Activated T-cell treated with anti-CD3 and anti-CD28 coated beads for 48 hours (primary cell): Measurements from ENCODE around the gene KLF16.

ENCODE experiments used
- DNase-seq: peaks from one replicate; pipeline ENCODE4 v3.0.0-alpha.2; 2020; ENCODE audit warnings: low read depth

The KLF16 gene

DNA sequence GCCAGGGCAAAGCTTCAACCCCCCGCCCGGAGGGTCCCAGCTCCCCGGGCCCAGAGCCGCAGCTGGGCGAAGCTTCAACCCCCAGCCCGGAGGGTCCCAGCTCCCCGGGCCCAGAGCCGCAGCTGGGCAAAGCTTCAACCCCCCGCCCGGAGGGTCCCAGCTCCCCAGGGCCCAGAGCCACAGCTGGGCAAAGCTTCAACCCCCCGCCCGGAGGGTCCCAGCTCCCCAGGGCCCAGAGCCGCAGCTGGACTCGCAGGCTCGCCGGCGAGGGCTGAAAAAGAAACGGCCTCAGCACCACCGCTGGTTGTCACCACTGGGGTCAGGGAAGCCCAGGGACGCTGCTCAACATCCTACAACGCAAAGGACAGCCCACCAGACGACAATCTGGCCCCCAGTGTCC, 20.3 kb downstream of the KLF16 start:
- DNase-seq: no peak

- DNase-seq: no peak
Measured at GRCh38 chr19:1841209-1841924, 22.0 kb downstream of the KLF16 start.

- no peak for DNase-seq
Measured at GRCh38 chr19:1840541-1841115, 22.8 kb downstream of the KLF16 start.

DNA sequence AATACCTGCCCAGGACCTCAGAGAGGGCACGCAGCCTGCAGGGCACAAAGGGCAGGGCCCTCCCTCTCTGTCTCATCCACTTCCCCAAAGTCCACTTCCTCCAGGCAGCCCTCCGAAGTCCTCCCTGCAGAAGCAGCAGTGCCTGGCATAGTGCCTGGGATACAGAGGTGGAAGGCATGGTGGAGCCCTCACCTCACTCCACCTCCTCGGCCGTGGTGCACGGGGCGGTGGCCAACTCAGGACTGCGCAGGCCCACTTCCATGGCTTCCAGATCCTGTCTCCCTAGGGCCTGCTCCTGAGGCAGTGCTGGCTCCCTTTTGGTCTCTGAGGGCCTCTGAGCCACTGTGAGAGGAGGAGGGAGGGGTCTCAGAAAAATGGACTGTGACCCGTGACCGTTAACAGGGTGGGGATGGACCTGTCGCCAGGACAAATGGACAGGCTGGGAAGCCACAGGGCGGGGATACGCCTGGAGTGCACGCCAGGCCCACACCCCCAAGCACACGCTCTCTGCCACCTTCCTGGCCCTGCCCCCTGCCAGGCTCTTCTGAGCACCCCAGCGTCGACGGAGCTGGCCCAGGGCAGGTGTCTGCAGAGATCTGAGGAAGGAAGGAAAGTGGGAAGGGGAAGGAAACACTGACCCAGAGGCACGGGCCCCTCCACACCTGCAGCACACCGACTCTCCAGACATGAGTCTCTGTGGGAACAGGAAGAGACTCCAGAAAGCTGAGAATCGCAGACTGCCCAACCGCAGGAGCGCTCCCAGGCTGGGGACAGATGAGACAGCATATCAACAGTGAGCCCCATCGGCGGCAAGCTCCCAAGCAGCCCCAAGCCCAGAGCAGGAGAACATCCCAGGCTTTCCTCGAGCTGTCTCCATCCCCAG, 23.5 kb downstream of the KLF16 start:
- DNase-seq: no peak

DNA sequence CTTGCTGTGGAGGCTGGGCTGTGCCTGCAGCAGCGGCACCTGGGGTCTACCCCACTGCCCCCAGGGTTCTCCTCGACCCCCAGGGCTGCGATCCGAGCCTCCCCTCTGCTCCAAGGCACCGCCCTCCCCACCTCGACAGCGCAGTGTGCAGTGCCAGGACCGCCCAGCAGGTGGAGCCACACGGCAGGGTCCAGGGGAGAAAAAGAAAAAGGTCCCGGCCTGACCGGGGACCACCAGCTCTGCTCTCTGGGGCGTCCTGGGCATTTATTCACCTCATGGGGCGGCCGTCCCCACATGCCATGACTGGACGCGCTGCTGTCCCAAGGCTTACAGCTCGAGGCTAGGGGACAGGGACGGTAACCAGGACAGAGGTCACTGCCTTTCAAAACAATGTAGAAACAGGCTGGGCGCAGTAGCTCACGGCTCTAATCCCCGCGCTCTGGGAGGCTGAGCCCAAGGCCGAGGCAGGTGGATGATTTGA, 25.7 kb downstream of the KLF16 start:
- peak; percentile 62 for DNase-seq

- no peak for DNase-seq
Measured at GRCh38 chr19:1837222-1837565, 26.2 kb downstream of the KLF16 start.

DNA sequence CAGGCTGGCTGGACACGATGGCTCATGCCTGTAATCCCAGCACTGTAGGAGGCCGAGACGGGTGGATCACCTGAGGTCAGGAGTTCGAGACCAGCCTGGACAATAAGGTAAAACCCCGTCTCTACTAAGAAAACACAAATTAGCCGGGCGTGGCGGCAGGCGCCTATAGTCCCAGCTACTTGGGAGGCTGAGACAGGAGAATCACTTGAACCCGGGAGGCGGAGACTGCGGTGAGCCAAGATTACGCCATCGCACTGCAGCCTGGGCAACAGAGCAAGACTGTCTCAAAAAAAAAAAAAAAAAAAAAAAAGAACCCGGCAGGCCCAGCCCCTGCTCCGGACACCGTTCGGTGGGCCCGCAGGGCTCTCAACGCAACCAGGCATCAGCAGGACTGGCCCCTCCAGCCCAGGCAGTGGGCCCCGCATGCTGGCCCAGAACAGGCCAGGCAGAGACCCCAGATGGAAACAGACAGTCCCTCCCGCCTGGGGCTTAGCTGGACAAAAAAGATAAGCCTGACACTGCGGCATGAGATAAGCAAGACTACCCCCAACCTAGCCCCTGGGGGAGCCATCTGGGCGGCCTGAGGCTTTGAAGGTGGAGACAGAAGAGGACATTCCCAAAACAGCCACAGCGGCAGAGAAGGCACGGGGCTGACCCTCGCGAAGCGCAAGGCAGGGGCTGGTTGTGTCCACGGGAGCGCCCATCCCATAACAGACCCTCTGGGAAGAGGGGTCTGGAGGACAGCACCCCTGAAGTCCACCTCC, 26.7 kb downstream of the KLF16 start:
- DNase-seq: no peak

GRCh38 chr19:1833540-1833939, 29.8 kb downstream of the KLF16 start:
- no peak for DNase-seq

DNA sequence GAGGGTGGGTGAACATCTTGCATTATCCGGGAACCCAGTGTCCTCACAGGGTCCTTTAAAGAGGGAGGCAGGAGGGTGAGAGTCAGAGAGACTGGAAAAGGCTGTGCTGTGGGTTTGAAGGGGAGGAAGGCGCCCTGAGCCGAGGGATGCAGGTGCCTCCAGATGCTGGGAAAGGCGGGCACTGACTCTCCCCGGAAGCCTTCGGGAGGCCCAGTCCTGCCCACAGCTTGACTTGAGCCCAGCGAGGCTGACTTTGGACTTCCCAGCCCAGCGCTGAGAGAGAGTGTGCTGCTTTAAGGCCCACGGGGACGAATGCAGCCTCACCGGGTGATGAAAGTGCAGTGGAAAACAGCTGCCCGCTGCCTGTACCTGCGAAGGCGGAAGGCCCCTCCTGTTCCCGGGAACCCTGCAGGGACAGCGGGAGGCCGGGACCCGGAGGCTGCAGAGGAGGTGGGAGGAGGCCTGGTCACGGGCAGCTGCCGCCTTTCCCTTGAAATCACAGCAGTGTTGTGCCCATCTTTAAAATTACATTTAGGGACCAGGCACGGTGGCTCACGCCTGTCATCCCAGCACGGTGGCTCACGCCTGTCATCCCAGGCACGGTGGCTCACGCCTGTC, 31.2 kb downstream of the KLF16 start:
- DNase-seq: no peak

- no peak for DNase-seq
Measured at GRCh38 chr19:1830978-1831377, 32.4 kb downstream of the KLF16 start.

DNA sequence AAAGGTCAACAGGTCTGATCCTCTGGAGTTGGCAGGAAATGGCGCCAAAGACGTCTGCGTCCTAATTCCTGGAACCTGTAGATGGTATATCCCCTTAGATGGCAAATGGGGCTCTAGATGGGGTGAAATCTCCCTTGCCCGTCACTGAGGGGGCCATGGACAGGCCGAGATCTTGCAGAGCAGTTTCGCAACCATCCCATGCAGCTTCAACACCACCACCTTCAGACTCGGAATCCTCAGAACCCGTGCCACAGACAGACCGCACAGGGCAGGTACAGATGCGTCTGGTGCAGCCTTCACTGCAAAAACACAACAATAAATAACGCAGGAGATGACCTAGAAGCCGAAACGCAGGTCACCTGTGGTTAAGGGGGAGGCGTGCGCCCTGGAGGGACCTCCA, 32.8 kb downstream of the KLF16 start:
- DNase-seq: no peak

- no peak for DNase-seq
Measured at GRCh38 chr19:1829958-1830357, 33.4 kb downstream of the KLF16 start.

GRCh38 chr19:1828279-1829238, 34.8 kb downstream of the KLF16 start:
- no peak for DNase-seq

DNA sequence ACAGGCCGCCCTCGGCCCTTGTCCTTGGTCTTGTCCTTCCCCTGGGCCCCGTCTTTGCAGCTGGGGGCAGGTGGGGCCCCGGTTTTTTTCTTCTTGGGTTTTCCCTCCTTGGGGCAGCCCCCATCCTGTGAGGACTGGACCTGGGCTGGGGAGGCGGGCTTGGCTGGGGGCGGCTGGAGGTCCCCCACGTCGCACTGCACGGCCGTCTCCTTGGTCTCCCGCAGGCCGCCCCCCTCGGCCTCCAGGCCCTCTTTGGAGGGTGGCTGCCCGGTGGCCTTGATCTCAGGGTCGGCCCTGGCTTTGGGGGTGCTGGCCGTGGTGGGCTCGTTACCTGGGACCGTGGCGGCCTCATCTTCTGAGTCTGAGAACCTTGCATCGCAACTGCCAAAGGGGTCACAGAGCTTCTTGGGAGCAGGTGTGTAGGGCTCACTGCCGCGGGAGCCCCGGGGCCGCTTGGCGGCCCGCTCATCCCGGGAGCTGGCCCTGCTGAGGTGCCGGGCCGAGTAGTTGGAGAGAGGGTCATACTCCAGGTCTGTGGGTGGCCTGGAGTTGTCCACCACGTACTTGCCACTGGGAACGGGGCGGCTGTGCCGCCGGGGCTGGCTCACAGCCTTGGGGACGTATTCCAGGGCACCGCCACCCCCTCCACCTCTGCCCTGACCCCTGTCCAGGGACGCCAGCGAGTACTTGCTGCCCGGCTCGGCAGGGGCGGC, 35.7 kb downstream of the KLF16 start:
- no peak for DNase-seq

GRCh38 chr19:1826557-1827521, 36.5 kb downstream of the KLF16 start:
- DNase-seq: no peak

DNA sequence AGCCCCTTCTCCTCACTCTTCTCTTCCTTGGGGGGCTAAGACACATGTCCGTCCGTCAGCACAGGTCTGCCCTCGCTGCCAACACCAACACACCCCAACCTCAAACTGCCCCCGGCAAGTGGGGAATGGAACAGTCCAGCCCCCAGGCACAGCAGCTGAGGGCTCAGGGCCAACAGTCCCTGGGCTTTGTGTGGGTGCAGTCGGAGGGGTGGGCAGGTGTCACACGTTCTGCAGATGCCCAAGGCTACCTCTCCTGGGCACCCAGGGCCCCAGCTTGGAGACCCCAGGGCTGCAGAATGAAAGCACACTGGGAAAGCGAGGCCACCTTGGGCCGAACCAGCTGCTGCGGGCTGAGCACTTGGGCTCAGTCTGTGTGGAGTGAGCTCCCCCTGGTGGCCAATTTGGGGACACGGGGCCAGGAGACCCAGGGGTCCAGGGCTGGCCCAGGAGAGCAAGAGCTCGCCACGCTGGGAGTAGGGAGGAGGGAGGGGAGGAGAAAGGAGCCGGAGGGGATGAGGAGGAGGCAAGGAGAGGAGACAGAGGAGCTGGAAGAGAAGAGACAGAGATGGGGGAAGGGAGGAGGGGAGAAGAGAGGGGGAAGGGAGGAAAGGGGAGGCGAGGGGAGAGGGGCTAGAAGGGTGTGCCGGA, 37.3 kb downstream of the KLF16 start:
- DNase-seq: peak; percentile 63

- no peak for DNase-seq
Measured at GRCh38 chr19:1824252-1824622, 39.1 kb downstream of the KLF16 start.

- no peak for DNase-seq
Measured at GRCh38 chr19:1823539-1824251, 39.7 kb downstream of the KLF16 start.
